ENCODE data around the gene LHPP.

Gene LHPP

DNA sequence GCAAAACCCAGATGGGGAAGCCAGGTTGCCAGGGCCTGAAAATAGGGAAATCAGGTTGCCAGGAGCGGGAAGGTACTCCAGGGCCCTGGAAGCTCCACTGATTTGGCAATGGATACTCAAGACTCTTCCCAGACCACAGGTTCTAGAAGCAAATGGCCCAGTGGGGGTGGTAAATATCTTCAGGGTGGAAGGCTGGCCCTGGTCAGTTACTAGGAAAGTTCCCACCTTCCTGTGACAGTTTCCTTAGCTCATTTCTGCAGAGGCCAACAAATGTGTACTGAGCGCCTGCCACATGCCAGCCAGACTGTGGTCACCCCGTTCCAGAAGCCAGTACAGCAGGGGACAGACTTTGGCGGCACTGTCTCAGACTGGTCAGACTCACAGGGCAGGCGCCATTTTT lies 168.9 kb downstream of the LHPP start:
- Histone ChIP-seq H3K9me2 (replicated peaks; ENCODE audit: control insufficient read depth, low read length) (no peaks in the 10 kb centered on the region), H3K27me3 (ENCODE audit: control insufficient read depth, low read length) (no peaks in the 10 kb centered on the region), H3K4me2 (ENCODE audit: low read length) (no peak overlapping the region), H3K27ac (ENCODE audit: low read depth, low read length) (no peak overlapping the region), H3K36me3 (ENCODE audit: control insufficient read depth, low read length) (peaks cover 4% of the 10 kb centered on the region; the same call in 1 of the 2 replicates), H4K20me1 (ENCODE audit: control insufficient read depth, insufficient read depth, low read depth, low read length) (peaks cover 5% of the 10 kb centered on the region; the same call in 1 of the 2 replicates), H3K9me3 (ENCODE audit: control insufficient read depth, insufficient read depth, low read length) (no peaks in the 10 kb centered on the region), H3F3A (ENCODE audit: control insufficient read depth, insufficient read depth) (no peaks in the 10 kb centered on the region), H3K79me2 (ENCODE audit: control insufficient read depth, low read length) (peaks cover 26% of the 10 kb centered on the region), H3K4me3 (ENCODE audit: low read length) (no peak overlapping the region), H3K4me1 (ENCODE audit: control insufficient read depth, low read length) (peaks cover 26% of the 10 kb centered on the region)
- TF ChIP-seq, protein P1, sequence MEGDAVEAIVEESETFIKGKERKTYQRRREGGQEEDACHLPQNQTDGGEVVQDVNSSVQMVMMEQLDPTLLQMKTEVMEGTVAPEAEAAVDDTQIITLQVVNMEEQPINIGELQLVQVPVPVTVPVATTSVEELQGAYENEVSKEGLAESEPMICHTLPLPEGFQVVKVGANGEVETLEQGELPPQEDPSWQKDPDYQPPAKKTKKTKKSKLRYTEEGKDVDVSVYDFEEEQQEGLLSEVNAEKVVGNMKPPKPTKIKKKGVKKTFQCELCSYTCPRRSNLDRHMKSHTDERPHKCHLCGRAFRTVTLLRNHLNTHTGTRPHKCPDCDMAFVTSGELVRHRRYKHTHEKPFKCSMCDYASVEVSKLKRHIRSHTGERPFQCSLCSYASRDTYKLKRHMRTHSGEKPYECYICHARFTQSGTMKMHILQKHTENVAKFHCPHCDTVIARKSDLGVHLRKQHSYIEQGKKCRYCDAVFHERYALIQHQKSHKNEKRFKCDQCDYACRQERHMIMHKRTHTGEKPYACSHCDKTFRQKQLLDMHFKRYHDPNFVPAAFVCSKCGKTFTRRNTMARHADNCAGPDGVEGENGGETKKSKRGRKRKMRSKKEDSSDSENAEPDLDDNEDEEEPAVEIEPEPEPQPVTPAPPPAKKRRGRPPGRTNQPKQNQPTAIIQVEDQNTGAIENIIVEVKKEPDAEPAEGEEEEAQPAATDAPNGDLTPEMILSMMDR (IDR thresholded peaks at IDR 0.05; ENCODE audit: low read depth, low read length, poor library complexity, severe bottlenecking) = no peak
- no peak for TF ChIP-seq EZH2phosphoT487 (IDR thresholded peaks at IDR 0.05; ENCODE audit: borderline replicate concordance, low read length)

DNA sequence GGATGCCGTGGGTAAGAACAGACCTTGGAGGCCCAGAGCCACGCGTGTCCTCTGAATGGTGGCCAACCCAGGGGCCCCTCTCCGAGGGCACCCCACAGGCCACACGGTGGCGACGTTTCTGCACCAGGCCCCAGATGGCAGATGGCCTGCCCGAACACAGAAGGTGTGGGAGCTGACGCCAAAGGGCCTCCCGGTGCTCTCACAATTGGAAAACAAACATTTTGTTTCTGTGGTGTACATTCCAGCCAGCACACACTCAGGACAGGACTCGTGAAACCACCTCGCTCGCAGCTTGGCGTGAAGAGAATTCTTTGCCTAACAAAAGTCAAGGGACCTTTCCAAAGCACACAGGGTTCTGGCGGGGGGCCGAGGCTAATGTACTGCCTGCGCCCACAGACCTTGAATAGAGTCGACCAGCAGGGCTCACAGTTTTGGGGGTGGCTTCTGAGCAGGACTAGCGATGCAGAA lies 170.5 kb downstream of the LHPP start:
- no peak overlapping the region for H3K27ac ChIP-seq (ENCODE audit: low read depth, low read length)
- no peaks in the 10 kb centered on the region for H3F3A ChIP-seq (ENCODE audit: control insufficient read depth, insufficient read depth)
- H4K20me1 ChIP-seq (ENCODE audit: control insufficient read depth, insufficient read depth, low read depth, low read length) = peaks cover 5% of the 10 kb centered on the region
- TF ChIP-seq, protein P1 (IDR thresholded peaks at IDR 0.05; ENCODE audit: low read depth, low read length, poor library complexity, severe bottlenecking) = no peak
- no peak for TF ChIP-seq EZH2phosphoT487 (IDR thresholded peaks at IDR 0.05; ENCODE audit: borderline replicate concordance, low read length)
- peaks cover 4% of the 10 kb centered on the region; the same call in 1 of the 2 replicates for H3K36me3 ChIP-seq (ENCODE audit: control insufficient read depth, low read length)
- H3K27me3 ChIP-seq (ENCODE audit: control insufficient read depth, low read length) = no peaks in the 10 kb centered on the region
- no peak overlapping the region for H3K4me3 ChIP-seq (ENCODE audit: low read length)
- no peak overlapping the region for H3K4me2 ChIP-seq (ENCODE audit: low read length)
- H3K79me2 ChIP-seq (ENCODE audit: control insufficient read depth, low read length) = peaks cover 30% of the 10 kb centered on the region
- no peaks in the 10 kb centered on the region for H3K9me2 ChIP-seq (replicated peaks; ENCODE audit: control insufficient read depth, low read length)
- no peaks in the 10 kb centered on the region for H3K9me3 ChIP-seq (ENCODE audit: control insufficient read depth, insufficient read depth, low read length)
- H3K4me1 ChIP-seq (ENCODE audit: control insufficient read depth, low read length) = peaks cover 32% of the 10 kb centered on the region

DNA sequence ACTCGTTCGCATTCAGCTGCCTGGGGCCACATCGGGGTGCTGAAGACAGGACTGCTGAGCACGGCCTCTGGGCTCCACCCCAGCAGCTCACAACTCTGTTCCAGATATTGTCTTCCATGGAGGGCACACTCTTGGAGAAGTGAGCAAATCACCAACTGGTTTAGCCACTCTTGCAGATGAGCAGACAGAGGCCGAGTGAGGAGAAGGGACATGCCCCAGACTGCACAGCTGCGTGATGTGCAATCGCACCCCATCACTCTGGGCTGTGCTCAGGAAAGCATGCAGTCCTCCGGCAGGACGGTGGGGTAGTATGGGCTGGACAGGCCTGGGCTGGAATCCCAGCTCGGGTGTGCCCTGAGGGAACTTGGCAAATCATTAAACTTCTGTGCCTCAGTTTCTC lies 170.9 kb downstream of the LHPP start:
- Histone ChIP-seq H3K4me1 (ENCODE audit: control insufficient read depth, low read length) (peaks cover 36% of the 10 kb centered on the region), H3K4me3 (ENCODE audit: low read length) (no peak overlapping the region), H3F3A (ENCODE audit: control insufficient read depth, insufficient read depth) (no peaks in the 10 kb centered on the region), H4K20me1 (ENCODE audit: control insufficient read depth, insufficient read depth, low read depth, low read length) (peaks cover 5% of the 10 kb centered on the region), H3K79me2 (ENCODE audit: control insufficient read depth, low read length) (peaks cover 33% of the 10 kb centered on the region), H3K9me3 (ENCODE audit: control insufficient read depth, insufficient read depth, low read length) (no peaks in the 10 kb centered on the region), H3K4me2 (ENCODE audit: low read length) (no peak overlapping the region), H3K27ac (ENCODE audit: low read depth, low read length) (no peak overlapping the region), H3K27me3 (ENCODE audit: control insufficient read depth, low read length) (no peaks in the 10 kb centered on the region), H3K36me3 (ENCODE audit: control insufficient read depth, low read length) (peaks cover 4% of the 10 kb centered on the region; the same call in 1 of the 2 replicates), H3K9me2 (replicated peaks; ENCODE audit: control insufficient read depth, low read length) (no peaks in the 10 kb centered on the region)
- TF ChIP-seq, protein P1 (IDR thresholded peaks at IDR 0.05; ENCODE audit: low read depth, low read length, poor library complexity, severe bottlenecking) = no peak
- TF ChIP-seq EZH2phosphoT487 (IDR thresholded peaks at IDR 0.05; ENCODE audit: borderline replicate concordance, low read length) = no peak
